Activated naive CD4-positive, alpha-beta T cell treated with anti-CD3 and anti-CD28 coated beads, Interleukin-2, amount 10 ng/mL, durations not matched to agents 7 days and 5 days (primary cell): ENCODE results near the gene TSHZ3.

ENCODE experiments used
- CTCF ChIA-PET: fragments of 350-600 bp; sonication (Branson Sonifier 250); formaldehyde crosslinking; loops from one replicate; lab custom pipeline; 2021; ENCODE audit warnings: antibody characterized with exemption; lab: Charles Lee
- DNase-seq: peaks from one replicate; pipeline ENCODE4 v3.0.0-alpha.2; 2020
- H3K27ac Mint-ChIP-seq: one replicate; pipeline ENCODE4 v1.8.0; 2021; ENCODE audit warnings: mild to moderate bottlenecking, moderate library complexity, mixed read lengths
- H3K27me3 Mint-ChIP-seq: one replicate; pipeline ENCODE4 v1.8.0; 2021; ENCODE audit warnings: mild to moderate bottlenecking, mixed read lengths
- H3K36me3 Mint-ChIP-seq: one replicate; pipeline ENCODE4 v1.8.0; 2021; ENCODE audit warnings: mixed read lengths
- H3K4me1 Mint-ChIP-seq: one replicate; pipeline ENCODE4 v1.8.0; 2021; ENCODE audit warnings: mixed read lengths
- H3K4me3 Mint-ChIP-seq: one replicate; pipeline ENCODE4 v1.8.0; 2021; ENCODE audit warnings: mild to moderate bottlenecking, moderate library complexity, mixed read lengths
- H3K9me3 Mint-ChIP-seq: one replicate; pipeline ENCODE4 v1.8.0; 2021; ENCODE audit warnings: mixed read lengths

TSHZ3 gene

DNA sequence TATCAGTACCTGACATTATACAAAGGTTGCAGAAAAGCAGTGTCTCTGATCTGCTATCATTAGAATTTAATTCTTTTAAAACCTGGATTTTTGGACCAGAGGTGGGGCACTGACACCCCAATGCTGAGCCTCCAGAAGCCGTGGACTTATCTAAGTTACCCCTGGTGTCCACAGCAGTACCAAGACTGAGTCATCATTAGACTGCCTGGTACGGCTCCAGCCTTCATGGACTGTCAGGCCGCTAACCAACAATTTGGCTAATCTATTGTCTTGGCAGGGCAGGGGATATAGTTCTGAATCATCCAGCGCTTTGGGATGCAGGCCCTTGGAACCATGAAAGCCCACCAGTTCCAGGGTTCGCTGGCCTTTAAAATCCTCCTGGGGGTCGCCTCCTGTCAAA is 78.3 kb downstream of the TSHZ3 start:
- no peaks in the 10 kb centered on the region for H3K36me3 Mint-ChIP-seq
- CTCF ChIA-PET, result no interaction called here
- H3K4me3 Mint-ChIP-seq, result no peak overlapping the region
- H3K4me1 Mint-ChIP-seq, result no peaks in the 10 kb centered on the region
- H3K27ac Mint-ChIP-seq, result no peak overlapping the region
- no peaks in the 10 kb centered on the region for H3K27me3 Mint-ChIP-seq
- no peaks in the 10 kb centered on the region for H3K9me3 Mint-ChIP-seq
- DNase-seq, result no peak

DNA sequence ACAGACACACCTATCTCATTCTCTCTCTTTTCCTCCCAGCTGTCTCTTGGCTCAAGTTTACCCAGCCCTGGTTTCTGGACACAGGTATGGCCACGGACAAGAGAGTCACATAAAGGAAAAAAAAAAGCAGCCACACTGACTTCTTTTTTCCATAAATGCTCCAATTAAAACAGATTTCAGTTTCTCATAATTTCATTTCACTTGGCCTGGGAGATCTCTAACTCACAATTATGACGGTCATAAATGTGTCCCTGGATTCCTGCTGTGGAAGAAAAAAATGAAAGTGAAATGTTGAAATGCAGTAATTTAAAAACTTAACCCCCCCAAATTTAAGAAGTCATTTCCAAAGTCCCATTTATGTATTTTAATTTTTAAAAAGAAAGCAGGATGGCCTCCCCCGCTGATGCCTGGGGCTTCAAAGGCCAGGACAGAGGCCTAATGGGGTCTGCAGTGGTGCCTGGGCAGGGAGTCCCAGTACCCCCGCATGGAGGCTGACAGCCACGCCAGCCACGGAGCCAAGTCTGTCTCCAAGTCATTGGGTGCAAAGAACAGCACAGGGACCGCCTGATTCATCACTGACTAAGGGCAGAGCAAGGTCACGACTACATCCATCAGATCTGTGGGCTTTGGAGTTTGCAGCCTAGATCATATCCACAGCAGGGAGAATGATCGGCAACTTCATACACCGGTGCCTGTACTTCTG is 79.7 kb downstream of the TSHZ3 start:
- Mint-ChIP-seq H3K36me3 (no peaks in the 10 kb centered on the region), H3K9me3 (no peaks in the 10 kb centered on the region), H3K27me3 (no peaks in the 10 kb centered on the region), H3K4me3 (no peak overlapping the region), H3K27ac (peak overlapping the region; percentile 51), H3K4me1 (no peaks in the 10 kb centered on the region)
- DNase-seq, result no peak
- CTCF ChIA-PET, result no interaction called here

- Mint-ChIP-seq H3K4me3 (no peak overlapping the region), H3K9me3 (no peaks in the 10 kb centered on the region), H3K27me3 (no peaks in the 10 kb centered on the region), H3K4me1 (no peaks in the 10 kb centered on the region), H3K27ac (no peak overlapping the region), H3K36me3 (no peaks in the 10 kb centered on the region)
- CTCF ChIA-PET, result no interaction called here
- DNase-seq, result no peak
Observed at GRCh38 chr19:31268751-31269383, 80.4 kb downstream of the TSHZ3 start.

GRCh38 chr19:31266731-31267130 is 82.5 kb downstream of the TSHZ3 start:
- no peaks in the 10 kb centered on the region for H3K9me3 Mint-ChIP-seq
- no peak overlapping the region for H3K27ac Mint-ChIP-seq
- H3K27me3 Mint-ChIP-seq, result no peaks in the 10 kb centered on the region
- CTCF ChIA-PET, result no interaction called here
- no peaks in the 10 kb centered on the region for H3K36me3 Mint-ChIP-seq
- no peaks in the 10 kb centered on the region for H3K4me1 Mint-ChIP-seq
- H3K4me3 Mint-ChIP-seq, result no peak overlapping the region
- no peak for DNase-seq

GRCh38 chr19:31266196-31266595 is 83.0 kb downstream of the TSHZ3 start:
- H3K4me3 Mint-ChIP-seq, result no peak overlapping the region
- no peaks in the 10 kb centered on the region for H3K4me1 Mint-ChIP-seq
- CTCF ChIA-PET, result no interaction called here
- peaks cover 2% of the 10 kb centered on the region for H3K27me3 Mint-ChIP-seq
- H3K36me3 Mint-ChIP-seq, result no peaks in the 10 kb centered on the region
- no peak for DNase-seq
- H3K9me3 Mint-ChIP-seq, result no peaks in the 10 kb centered on the region
- no peak overlapping the region for H3K27ac Mint-ChIP-seq

DNA sequence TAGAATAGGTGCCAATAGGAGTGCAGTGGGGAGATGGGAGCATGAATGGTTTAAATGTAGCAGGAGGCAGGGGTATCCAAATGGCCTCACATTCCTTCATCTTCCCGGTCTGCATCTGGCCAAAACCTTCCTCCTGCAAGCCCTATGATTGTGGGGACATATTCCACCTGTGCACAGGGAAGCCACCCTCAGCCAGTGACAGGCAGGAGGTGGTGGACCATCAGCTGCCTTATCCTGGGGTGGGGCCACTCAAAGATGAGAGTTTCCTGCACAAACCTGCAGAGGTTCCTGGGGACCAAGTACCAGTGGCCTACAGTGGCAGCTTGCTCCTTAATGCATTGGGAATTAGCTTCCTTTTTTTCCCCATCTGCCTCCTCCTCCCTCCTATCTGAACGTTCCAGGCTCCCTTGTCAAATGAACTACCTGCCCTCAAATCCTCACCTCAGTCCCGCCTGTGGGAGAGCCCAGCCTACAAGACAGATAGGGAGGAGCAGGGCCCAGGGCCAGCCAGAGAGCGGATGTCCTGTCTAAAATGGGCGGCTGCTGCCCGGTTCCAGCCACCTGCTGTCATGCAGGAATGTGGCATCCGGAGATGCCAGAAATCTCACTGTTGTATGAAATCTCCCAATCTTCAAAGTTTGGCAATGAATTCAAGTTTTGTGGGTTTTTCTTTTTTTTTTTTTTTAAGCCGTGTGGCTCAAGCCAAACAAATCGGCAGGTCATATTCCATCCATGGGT is 85.0 kb downstream of the TSHZ3 start:
- CTCF ChIA-PET, result no interaction called here
- DNase-seq, result no peak
- H3K4me1 Mint-ChIP-seq, result no peaks in the 10 kb centered on the region
- H3K27ac Mint-ChIP-seq, result no peak overlapping the region
- no peaks in the 10 kb centered on the region for H3K36me3 Mint-ChIP-seq
- H3K4me3 Mint-ChIP-seq, result no peak overlapping the region
- H3K27me3 Mint-ChIP-seq, result peaks cover 15% of the 10 kb centered on the region
- no peaks in the 10 kb centered on the region for H3K9me3 Mint-ChIP-seq

DNA sequence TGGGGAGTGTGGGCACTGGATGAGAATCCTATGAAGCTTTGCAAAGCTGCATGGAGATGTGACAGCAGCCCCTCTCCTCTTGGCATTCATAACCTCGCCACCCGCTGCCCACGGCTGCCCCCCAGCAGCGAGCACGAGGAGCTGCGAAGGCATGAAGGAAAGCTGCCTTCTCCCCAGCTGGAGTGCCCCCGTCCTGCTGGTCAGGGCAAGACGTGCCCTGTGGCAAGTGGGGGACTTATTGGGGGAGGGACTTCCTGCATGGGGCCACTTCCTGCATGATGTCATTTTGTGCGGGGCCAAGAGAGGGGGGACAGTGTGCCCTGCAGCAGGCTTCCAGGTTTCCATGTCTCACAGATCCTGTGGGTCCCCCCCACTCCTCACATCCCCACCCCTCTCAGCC is 85.9 kb downstream of the TSHZ3 start:
- H3K36me3 Mint-ChIP-seq, result no peaks in the 10 kb centered on the region
- no peaks in the 10 kb centered on the region for H3K9me3 Mint-ChIP-seq
- CTCF ChIA-PET, result no interaction called here

GRCh38 chr19:31262725-31263191 is 86.5 kb downstream of the TSHZ3 start:
- Mint-ChIP-seq H3K4me3 (no peak overlapping the region), H3K27ac (no peak overlapping the region), H3K36me3 (no peaks in the 10 kb centered on the region), H3K4me1 (no peaks in the 10 kb centered on the region), H3K9me3 (no peaks in the 10 kb centered on the region), H3K27me3 (peaks cover 18% of the 10 kb centered on the region)
- no peak for DNase-seq
- CTCF ChIA-PET, result no interaction called here

More for the DNA sequence above, 85.9 kb downstream of the TSHZ3 start:
- Mint-ChIP-seq H3K27ac (no peak overlapping the region), H3K4me1 (no peaks in the 10 kb centered on the region), H3K4me3 (no peak overlapping the region), H3K27me3 (peaks cover 18% of the 10 kb centered on the region)
- DNase-seq, result no peak

DNA sequence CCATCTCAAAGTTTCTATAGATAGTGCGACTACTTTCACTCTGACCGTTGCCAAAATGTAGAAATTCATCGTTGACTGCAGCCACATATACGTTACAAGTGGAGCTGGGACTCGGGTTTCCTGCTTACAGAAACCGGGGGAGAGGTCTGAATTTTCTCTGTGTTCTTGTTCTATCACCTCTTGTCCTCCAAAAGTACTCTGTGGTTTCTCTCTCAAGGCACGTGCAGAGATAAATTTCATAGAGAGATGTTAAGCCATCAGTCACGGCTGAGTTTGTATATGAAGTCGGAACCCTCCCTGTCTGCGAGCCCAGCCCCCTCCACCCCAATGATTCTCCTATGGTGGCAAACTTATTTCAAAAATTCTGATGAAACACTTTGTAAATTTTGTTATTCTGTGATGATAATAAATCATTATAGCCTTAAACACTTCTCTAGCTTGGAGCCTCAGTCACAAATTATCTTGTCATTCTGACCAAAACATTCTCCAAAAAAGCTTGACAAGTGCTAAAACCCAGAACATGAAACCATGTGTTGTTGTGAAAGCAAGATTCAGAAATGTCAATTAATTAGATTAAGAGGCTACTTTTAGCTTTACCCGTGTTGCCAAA is 87.5 kb downstream of the TSHZ3 start:
- Mint-ChIP-seq H3K4me1 (no peaks in the 10 kb centered on the region), H3K27ac (no peak overlapping the region), H3K27me3 (peaks cover 18% of the 10 kb centered on the region), H3K4me3 (no peak overlapping the region), H3K36me3 (no peaks in the 10 kb centered on the region), H3K9me3 (no peaks in the 10 kb centered on the region)
- no peak for DNase-seq
- CTCF ChIA-PET, result no interaction called here

GRCh38 chr19:31261019-31261602 is 88.1 kb downstream of the TSHZ3 start:
- Mint-ChIP-seq H3K36me3 (no peaks in the 10 kb centered on the region), H3K4me3 (no peak overlapping the region), H3K27ac (no peak overlapping the region), H3K27me3 (peaks cover 18% of the 10 kb centered on the region), H3K9me3 (no peaks in the 10 kb centered on the region), H3K4me1 (no peaks in the 10 kb centered on the region)
- CTCF ChIA-PET, result no interaction called here
- no peak for DNase-seq

DNA sequence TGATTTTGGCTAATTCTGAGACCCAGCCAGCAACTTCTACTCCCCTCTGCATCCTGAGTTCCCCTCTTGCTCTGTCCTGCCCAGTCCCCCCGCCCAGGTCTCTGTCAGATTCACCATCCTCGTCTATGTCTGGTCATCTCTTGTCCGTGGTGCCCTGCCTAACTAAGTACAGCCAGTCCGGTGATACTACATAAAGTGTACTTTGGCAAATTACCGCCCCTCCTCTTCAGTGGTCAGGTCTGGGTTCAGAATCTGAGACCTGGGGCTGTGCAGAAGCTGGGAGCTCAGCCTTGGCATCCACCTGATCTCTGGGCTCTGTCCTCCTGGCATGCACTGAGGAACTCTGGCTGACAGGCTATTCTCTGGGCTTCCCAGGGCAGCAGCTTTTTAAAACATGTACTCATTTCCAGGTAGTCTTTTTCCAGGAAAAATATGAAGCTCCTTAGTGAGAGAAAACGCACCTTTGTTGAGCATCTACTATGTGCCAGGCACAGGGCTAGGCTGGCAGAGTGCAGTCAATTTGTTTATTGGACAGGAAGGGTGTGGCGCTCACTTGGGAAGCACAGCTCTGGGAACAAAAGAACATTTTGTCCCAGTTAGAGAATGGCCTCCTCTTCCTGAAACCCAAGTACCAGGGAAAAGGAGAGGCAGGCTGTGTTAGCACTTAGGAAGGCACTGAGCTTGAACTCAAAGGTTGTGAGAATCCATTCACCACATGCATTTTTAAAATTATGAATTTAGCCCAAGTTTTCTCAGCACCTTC is 88.9 kb downstream of the TSHZ3 start:
- no peaks in the 10 kb centered on the region for H3K36me3 Mint-ChIP-seq
- no peak overlapping the region for H3K4me3 Mint-ChIP-seq
- DNase-seq, result no peak
- H3K4me1 Mint-ChIP-seq, result no peaks in the 10 kb centered on the region
- H3K27ac Mint-ChIP-seq, result no peak overlapping the region
- H3K27me3 Mint-ChIP-seq, result peaks cover 18% of the 10 kb centered on the region
- CTCF ChIA-PET, result no interaction called here
- H3K9me3 Mint-ChIP-seq, result no peaks in the 10 kb centered on the region

- CTCF ChIA-PET, result interaction anchor here (0.7 kb wide), 1 partner anchor 113 kb away, joined by 3 read pairs; no protein-coding TSS in a partner anchor
- no peaks in the 10 kb centered on the region for H3K4me1 Mint-ChIP-seq
- H3K27me3 Mint-ChIP-seq, result peaks cover 18% of the 10 kb centered on the region
- no peak overlapping the region for H3K4me3 Mint-ChIP-seq
- no peak for DNase-seq
- no peaks in the 10 kb centered on the region for H3K9me3 Mint-ChIP-seq
- H3K36me3 Mint-ChIP-seq, result no peaks in the 10 kb centered on the region
- no peak overlapping the region for H3K27ac Mint-ChIP-seq
Observed at GRCh38 chr19:31258211-31259052, 90.8 kb downstream of the TSHZ3 start.
